ENCODE data around the gene SLAMF7.

Gene SLAMF7

GRCh38 chr1:160753594-160753993 is 14.5 kb downstream of the SLAMF7 start:
- DNase-seq (ENCODE audit: low read depth, low spot score): no peak
- ChIA-PET POLR2A (no interaction called here), CTCF (no interaction called here)
- no peak overlapping the region for H3K4me3 ChIP-seq (ENCODE audit: low read depth, low read length)
- TF ChIP-seq CTCF (IDR thresholded peaks at IDR 0.05; ENCODE audit: insufficient read depth, low read length, missing control alignments): no peak

- ChIA-PET POLR2A (no interaction called here), CTCF (no interaction called here)
- H3K4me3 ChIP-seq (ENCODE audit: low read depth, low read length): no peak overlapping the region
- TF ChIP-seq CTCF (IDR thresholded peaks at IDR 0.05; ENCODE audit: insufficient read depth, low read length, missing control alignments): no peak
- DNase-seq (ENCODE audit: low read depth, low spot score): no peak
Measured at GRCh38 chr1:160755461-160755860, 16.4 kb downstream of the SLAMF7 start.

- POLR2A ChIA-PET: no interaction called here
Measured at GRCh38 chr1:160755911-160756848, 17.1 kb downstream of the SLAMF7 start.

GRCh38 chr1:160756849-160757201 is 17.8 kb downstream of the SLAMF7 start:
- DNase-seq (ENCODE audit: low read depth, low spot score): no peak
- POLR2A ChIA-PET: no interaction called here
- CTCF ChIA-PET: no interaction called here
- no peak for TF ChIP-seq CTCF (IDR thresholded peaks at IDR 0.05; ENCODE audit: insufficient read depth, low read length, missing control alignments)
- H3K4me3 ChIP-seq (ENCODE audit: low read depth, low read length): no peak overlapping the region

More at GRCh38 chr1:160755911-160756848, 17.1 kb downstream of the SLAMF7 start:
- TF ChIP-seq CTCF (IDR thresholded peaks at IDR 0.05; ENCODE audit: insufficient read depth, low read length, missing control alignments): no peak
- CTCF ChIA-PET: no interaction called here
- DNase-seq (ENCODE audit: low read depth, low spot score): no peak
- H3K4me3 ChIP-seq (ENCODE audit: low read depth, low read length): no peak overlapping the region

GRCh38 chr1:160758521-160758920 is 19.5 kb downstream of the SLAMF7 start:
- no peak overlapping the region for H3K4me3 ChIP-seq (ENCODE audit: low read depth, low read length)
- CTCF ChIA-PET: no interaction called here
- POLR2A ChIA-PET: no interaction called here
- no peak for DNase-seq (ENCODE audit: low read depth, low spot score)
- no peak for TF ChIP-seq CTCF (IDR thresholded peaks at IDR 0.05; ENCODE audit: insufficient read depth, low read length, missing control alignments)

GRCh38 chr1:160759740-160760139 is 20.7 kb downstream of the SLAMF7 start:
- no peak overlapping the region for H3K4me3 ChIP-seq (ENCODE audit: low read depth, low read length)
- DNase-seq (ENCODE audit: low read depth, low spot score): no peak
- TF ChIP-seq CTCF (IDR thresholded peaks at IDR 0.05; ENCODE audit: insufficient read depth, low read length, missing control alignments): no peak
- POLR2A ChIA-PET: no interaction called here
- CTCF ChIA-PET: no interaction called here
